ENCODE results near the gene NFATC3.

NFATC3 gene

GRCh38 chr16:68179855-68180254 lies 94.7 kb downstream of the NFATC3 start:
- H3K4me3 ChIP-seq (ENCODE audit: control insufficient read depth, low read depth, low read length), result no peak overlapping the region
- DNase-seq (ENCODE audit: low read depth), result no peak
- no peak for TF ChIP-seq CTCF (conservative IDR thresholded peaks at IDR 0.05; ENCODE audit: control insufficient read depth, insufficient read depth, low read depth, low read length)

GRCh38 chr16:68183046-68183445 lies 97.9 kb downstream of the NFATC3 start:
- no peak overlapping the region for H3K4me3 ChIP-seq (ENCODE audit: control insufficient read depth, low read depth, low read length)
- TF ChIP-seq CTCF (conservative IDR thresholded peaks at IDR 0.05; ENCODE audit: control insufficient read depth, insufficient read depth, low read depth, low read length), result no peak
- no peak for DNase-seq (ENCODE audit: low read depth)

GRCh38 chr16:68186877-68187276 lies 101.7 kb downstream of the NFATC3 start:
- TF ChIP-seq CTCF (conservative IDR thresholded peaks at IDR 0.05; ENCODE audit: control insufficient read depth, insufficient read depth, low read depth, low read length), result no peak
- no peak overlapping the region for H3K4me3 ChIP-seq (ENCODE audit: control insufficient read depth, low read depth, low read length)

GRCh38 chr16:68187505-68187904 lies 102.3 kb downstream of the NFATC3 start:
- no peak for TF ChIP-seq CTCF (conservative IDR thresholded peaks at IDR 0.05; ENCODE audit: control insufficient read depth, insufficient read depth, low read depth, low read length)
- no peak for DNase-seq (ENCODE audit: low read depth)
- no peak overlapping the region for H3K4me3 ChIP-seq (ENCODE audit: control insufficient read depth, low read depth, low read length)

More at GRCh38 chr16:68186877-68187276, 101.7 kb downstream of the NFATC3 start:
- DNase-seq (ENCODE audit: low read depth), result no peak

- no peak for TF ChIP-seq CTCF (conservative IDR thresholded peaks at IDR 0.05; ENCODE audit: control insufficient read depth, insufficient read depth, low read depth, low read length)
- no peak overlapping the region for H3K4me3 ChIP-seq (ENCODE audit: control insufficient read depth, low read depth, low read length)
- no peak for DNase-seq (ENCODE audit: low read depth)
Measured at GRCh38 chr16:68188170-68188569, 103.0 kb downstream of the NFATC3 start.

GRCh38 chr16:68190081-68190480 lies 104.9 kb downstream of the NFATC3 start:
- peak; percentile 40 for DNase-seq (ENCODE audit: low read depth)
- TF ChIP-seq CTCF (conservative IDR thresholded peaks at IDR 0.05; ENCODE audit: control insufficient read depth, insufficient read depth, low read depth, low read length), result no peak
- H3K4me3 ChIP-seq (ENCODE audit: control insufficient read depth, low read depth, low read length), result no peak overlapping the region

Data from fibroblast of mammary gland (primary cell).